Panc1 (cell line): ENCODE data around the gene CUL1. TPM values are rescaled to one million over a fixed set of nuclear protein-coding genes. Genes with fewer than 3 reads are reported as not detected.

ENCODE experiments used
- ATAC-seq: fragments of 200-7000 bp; cut with Tn5 transposase; 2 replicates; pipeline ENCODE4 v1.9.1; 2020; ENCODE audit warnings: mild to moderate bottlenecking, moderate library complexity
- BruUV-seq: library from RNA; stranded (reverse); fragments of 400-500 nt; replicated peaks from 2 replicates; lab custom pipeline; 2021; lab: Mats Ljungman, UMichigan
- CTCF ChIA-PET: fragments of 300-600 bp; sonication (Branson Sonifier 250); formaldehyde crosslinking; loops from one replicate; lab custom pipeline; 2022; ENCODE audit warnings: antibody characterized with exemption; lab: Charles Lee
- POLR2A ChIA-PET: fragments of 300-600 bp; sonication (Branson Sonifier 250); formaldehyde crosslinking; loops from one replicate; lab custom pipeline; 2022; ENCODE audit warnings: antibody characterized with exemption; lab: Charles Lee
- DNase-seq: peaks from one replicate; pipeline ENCODE4 v3.0.0-alpha.2; 2010; ENCODE audit warnings: low read depth, low spot score
- H3K27ac ChIP-seq: 2 replicates; pipeline ENCODE4 v1.5.1; 2011; ENCODE audit warnings: mild to moderate bottlenecking, low read length, inconsistent platforms
- H3K27me3 ChIP-seq: fragments of 200-500 bp; sonication (Bioruptor generic); 2 replicates; pipeline ENCODE4 v1.6.0; 2014; ENCODE audit warnings: low read length, inconsistent platforms; ENCODE audit not compliant: control insufficient read depth, insufficient read depth
- H3K36me3 ChIP-seq: fragments of 200-500 bp; sonication (Bioruptor generic); 2 replicates; pipeline ENCODE4 v1.5.1; 2014; ENCODE audit warnings: inconsistent platforms, mild to moderate bottlenecking, low read length, moderate library complexity; ENCODE audit not compliant: control insufficient read depth, insufficient read depth
- H3K4me1 ChIP-seq: 2 replicates; pipeline ENCODE4 v1.5.1; 2011; ENCODE audit warnings: inconsistent platforms, mild to moderate bottlenecking, low read length, moderate library complexity; ENCODE audit not compliant: control insufficient read depth, insufficient read depth
- H3K4me3 ChIP-seq, 2 experiments: 2 replicates each; pipeline ENCODE4 v1.5.1; 2011 to 2012; ENCODE audit warnings: low read depth in 2 of 2, low read length in 2 of 2, mild to moderate bottlenecking in 2 of 2, inconsistent platforms in 1 of 2, moderate library complexity in 1 of 2
- H3K9me3 ChIP-seq: fragments of 200-500 bp; sonication (Bioruptor generic); 2 replicates; pipeline ENCODE4 v1.5.1; 2014; ENCODE audit warnings: low read depth, mild to moderate bottlenecking, inconsistent platforms, low read length, moderate library complexity; ENCODE audit not compliant: control insufficient read depth, insufficient read depth
- POLR2AphosphoS5 ChIP-seq: IDR thresholded peaks from 2 replicates; pipeline ENCODE4 v1.6.1; 2012; ENCODE audit warnings: mild to moderate bottlenecking, low read depth, low read length, moderate library complexity
- REST ChIP-seq, 2 experiments: IDR thresholded peaks; 2 replicates each; pipeline ENCODE4 v1.6.1; 2011 to 2012; ENCODE audit warnings: low read depth in 2 of 2, control low read depth in 1 of 2, low read length in 1 of 2, mild to moderate bottlenecking in 1 of 2, moderate library complexity in 1 of 2; ENCODE audit not compliant: insufficient read depth in 1 of 2
- SIN3A ChIP-seq: IDR thresholded peaks from 2 replicates; pipeline ENCODE4 v1.6.1; 2012; ENCODE audit warnings: low read depth, mild to moderate bottlenecking, low read length, moderate library complexity, borderline replicate concordance; ENCODE audit not compliant: insufficient read depth
- TCF7L2 ChIP-seq: IDR thresholded peaks from 2 replicates; pipeline ENCODE4 v1.6.1; 2011; ENCODE audit warnings: mild to moderate bottlenecking, low read depth, low read length, inconsistent platforms
- in situ Hi-C: cut with HindIII; loops from 2 replicates; pipeline ENCODE4 v1.10.0; 2016; ENCODE audit warnings: low sequenced_read_pairs, low pct_unique_long_range_greater_than_20kb
- intact Hi-C: fragments of 100-400 bp; cut with micrococcal nuclease; formaldehyde crosslinking; loops from one replicate; pipeline ENCODE4 v1.10.0; 2022; ENCODE audit not compliant: unreplicated experiment
- total RNA-seq: library from RNA; stranded (reverse); gene quantifications from one replicate; pipeline ENCODE4 v1.2.1, GENCODE V29; 2021; ENCODE audit not compliant: unreplicated experiment
- TF ChIP-seq, protein P1 (sequence below): fragments of 450-650 bp; IDR thresholded peaks from 2 replicates; pipeline ENCODE4 v1.5.1; 2017; ENCODE audit warnings: mild to moderate bottlenecking

Gene CUL1
- total RNA-seq, 1 experiment from 2014 or later: 60.6 TPM

GRCh38 chr7:148746135-148746534 is 47.4 kb downstream of the CUL1 start:
- DNase-seq (no peak), ATAC-seq (no peak)
- intact Hi-C loops: no loop called here
- in situ Hi-C loops: no loop called here
- Histone ChIP-seq H3K27ac (no peak overlapping the region), H3K36me3 (no peaks in the 10 kb centered on the region), H3K9me3 (0 out of 2 replicates have a peak, but pooled peaks cover 5% of the 10 kb centered on the region), H3K4me3 (no peak overlapping the region), H3K27me3 (no peaks in the 10 kb centered on the region), H3K4me1 (no peaks in the 10 kb centered on the region)
- CTCF ChIA-PET: no interaction called here
- no TSS peak for BruUV-seq
- POLR2A ChIA-PET: no interaction called here
- TF ChIP-seq SIN3A: no peak
- no peak for TF ChIP-seq TCF7L2
- no peak for TF ChIP-seq REST (IDR thresholded peaks at IDR 0.05; ENCODE audit: insufficient read depth in 1 of 2, low read depth in 2 of 2, low read length in 1 of 2)
- TF ChIP-seq POLR2AphosphoS5: no peak
- TF ChIP-seq, protein P1, sequence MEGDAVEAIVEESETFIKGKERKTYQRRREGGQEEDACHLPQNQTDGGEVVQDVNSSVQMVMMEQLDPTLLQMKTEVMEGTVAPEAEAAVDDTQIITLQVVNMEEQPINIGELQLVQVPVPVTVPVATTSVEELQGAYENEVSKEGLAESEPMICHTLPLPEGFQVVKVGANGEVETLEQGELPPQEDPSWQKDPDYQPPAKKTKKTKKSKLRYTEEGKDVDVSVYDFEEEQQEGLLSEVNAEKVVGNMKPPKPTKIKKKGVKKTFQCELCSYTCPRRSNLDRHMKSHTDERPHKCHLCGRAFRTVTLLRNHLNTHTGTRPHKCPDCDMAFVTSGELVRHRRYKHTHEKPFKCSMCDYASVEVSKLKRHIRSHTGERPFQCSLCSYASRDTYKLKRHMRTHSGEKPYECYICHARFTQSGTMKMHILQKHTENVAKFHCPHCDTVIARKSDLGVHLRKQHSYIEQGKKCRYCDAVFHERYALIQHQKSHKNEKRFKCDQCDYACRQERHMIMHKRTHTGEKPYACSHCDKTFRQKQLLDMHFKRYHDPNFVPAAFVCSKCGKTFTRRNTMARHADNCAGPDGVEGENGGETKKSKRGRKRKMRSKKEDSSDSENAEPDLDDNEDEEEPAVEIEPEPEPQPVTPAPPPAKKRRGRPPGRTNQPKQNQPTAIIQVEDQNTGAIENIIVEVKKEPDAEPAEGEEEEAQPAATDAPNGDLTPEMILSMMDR: no peak

GRCh38 chr7:148747274-148747673 is 48.6 kb downstream of the CUL1 start:
- POLR2A ChIA-PET: no interaction called here
- intact Hi-C loops: no loop called here
- TF ChIP-seq TCF7L2 (no peak), REST (IDR thresholded peaks at IDR 0.05; ENCODE audit: insufficient read depth in 1 of 2, low read depth in 2 of 2, low read length in 1 of 2) (no peak), POLR2AphosphoS5 (no peak), SIN3A (no peak)
- TF ChIP-seq, protein P1: peak; percentile 8; the same call in 1 of the 2 replicates
- no peaks in the 10 kb centered on the region for H3K36me3 ChIP-seq
- no peak overlapping the region for H3K27ac ChIP-seq
- CTCF ChIA-PET: no interaction called here
- ATAC-seq: no peak
- BruUV-seq: no TSS peak
- no peak overlapping the region for H3K4me3 ChIP-seq
- no peaks in the 10 kb centered on the region for H3K27me3 ChIP-seq
- in situ Hi-C loops: no loop called here
- 0 out of 2 replicates have a peak, but pooled peaks cover 5% of the 10 kb centered on the region for H3K9me3 ChIP-seq
- no peaks in the 10 kb centered on the region for H3K4me1 ChIP-seq
- no peak for DNase-seq
